Cardiac septum (tissue), 1 donor: Measurements from ENCODE around the gene MID1IP1. TPM values are rescaled to one million over a fixed set of nuclear protein-coding genes. Genes with fewer than 3 reads are reported as not detected.

Source experiments
- DNase-seq: peaks from one replicate; pipeline ENCODE4 v3.0.0-alpha.2; 2020; ENCODE audit warnings: low spot score
- intact Hi-C: fragments of 100-400 bp; cut with DNase I; formaldehyde crosslinking; loops from one replicate; pipeline ENCODE4 v1.14.0; 2022
- total RNA-seq: library from RNA; stranded (reverse); fragmentation: NEBNext Ultra II Directional; extraction: Animal tissue kit (Norgen Biotek cat#: 25700); gene quantifications from one replicate; pipeline ENCODE4 v1.2.1, GENCODE V29; 2021
- donor health status: DM: no; HTN: no; CAD: no.

The MID1IP1 gene
- total RNA-seq, 1 donor from 2014 or later = 31.4 TPM

DNA sequence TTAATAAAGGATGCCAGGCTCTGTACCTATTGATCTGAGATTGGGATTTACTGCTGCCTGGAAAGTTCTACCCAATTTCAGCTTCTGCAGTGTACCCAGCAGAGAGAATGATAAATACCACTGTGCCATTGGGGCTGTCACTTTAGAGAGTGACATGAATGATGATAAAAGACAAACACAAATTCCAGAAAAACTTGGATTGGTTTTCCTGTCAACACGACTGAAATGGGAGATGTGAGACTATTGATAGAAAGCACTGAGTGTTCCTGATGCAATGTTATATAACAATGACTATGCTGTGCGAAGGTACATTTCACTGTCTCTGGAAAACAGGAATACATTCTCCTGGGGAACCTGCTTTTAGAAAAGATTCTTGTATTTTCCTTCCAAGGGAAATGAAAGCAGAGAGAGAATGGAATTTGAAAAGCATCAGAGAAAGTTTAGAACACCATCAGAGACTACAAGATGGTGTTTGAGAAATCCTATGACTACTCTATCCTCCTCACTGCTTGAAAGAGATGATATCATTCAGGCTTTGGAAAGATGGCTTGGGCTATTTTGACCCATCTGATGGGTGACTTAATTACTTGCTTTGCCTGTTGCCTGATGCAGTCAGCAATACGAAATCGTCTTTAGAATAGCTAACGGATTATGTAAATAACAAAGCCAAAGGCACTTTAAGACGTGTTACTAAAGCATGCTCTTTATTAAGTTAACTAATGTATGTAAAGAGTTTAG lies 49.7 kb downstream of the MID1IP1 start:
- intact Hi-C loops = no loop called here

DNA sequence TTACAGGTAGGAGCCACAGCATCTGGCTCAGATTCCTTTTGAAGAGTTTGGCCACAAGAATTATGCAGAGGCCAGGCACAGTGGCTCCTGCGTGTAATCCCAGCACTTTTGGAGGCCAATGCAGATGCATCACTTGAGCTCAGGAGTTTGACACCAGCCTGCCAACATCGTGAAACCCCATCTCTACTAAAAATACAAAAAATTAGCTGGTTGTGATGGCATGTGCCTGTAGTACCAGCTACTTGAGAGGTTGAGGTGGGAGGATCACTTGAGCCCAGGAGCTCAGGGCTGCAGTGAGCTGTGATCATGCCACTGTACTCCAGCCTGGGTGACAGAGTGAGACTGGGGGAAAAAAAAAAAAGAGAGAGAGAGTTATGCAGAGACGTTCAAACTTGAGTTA lies 53.0 kb downstream of the MID1IP1 start:
- intact Hi-C loops = no loop called here
- DNase-seq = no peak

More for the DNA sequence above, 49.7 kb downstream of the MID1IP1 start:
- no peak for DNase-seq

Other genes with a start within 250 kb of the MID1IP1 start
- 13.0 TPM for gene TSPAN7, start 239.9 kb upstream of the MID1IP1 start, total RNA-seq